NCI-H1417 treated with DMSO at 0.1 percent for 48 hours (cell line): ENCODE measurements around the gene SPOP.

Experiments
- DNase-seq: peaks from one replicate; lab custom pipeline; 2025; lab: John Stamatoyannopoulos, UW

Gene SPOP

GRCh38 chr17:49585422-49586027 lies 92.4 kb downstream of the SPOP start:
- no peak for DNase-seq

- DNase-seq: no peak
These were observed 94.0 kb downstream of the SPOP start for GRCh38 chr17:49583889-49584288.

- DNase-seq: no peak
These were observed 94.7 kb downstream of the SPOP start for GRCh38 chr17:49583226-49583625.

GRCh38 chr17:49582789-49583188 lies 95.1 kb downstream of the SPOP start:
- no peak for DNase-seq

- DNase-seq: no peak
These were observed 95.7 kb downstream of the SPOP start for GRCh38 chr17:49582055-49582722.

GRCh38 chr17:49581648-49581998 lies 96.3 kb downstream of the SPOP start:
- DNase-seq: no peak

GRCh38 chr17:49580981-49581647 lies 96.8 kb downstream of the SPOP start:
- DNase-seq: no peak

GRCh38 chr17:49580055-49580721 lies 97.7 kb downstream of the SPOP start:
- no peak for DNase-seq

GRCh38 chr17:49579522-49579921 lies 98.4 kb downstream of the SPOP start:
- DNase-seq: no peak

GRCh38 chr17:49578952-49579500 lies 98.9 kb downstream of the SPOP start:
- no peak for DNase-seq

- DNase-seq: no peak
These were observed 99.5 kb downstream of the SPOP start for GRCh38 chr17:49578414-49578813.

- no peak for DNase-seq
These were observed 99.9 kb downstream of the SPOP start for GRCh38 chr17:49577963-49578362.

- no peak for DNase-seq
These were observed 100.3 kb downstream of the SPOP start for GRCh38 chr17:49577650-49577934.

- no peak for DNase-seq
These were observed 100.8 kb downstream of the SPOP start for GRCh38 chr17:49576917-49577649.

- no peak for DNase-seq
These were observed 101.6 kb downstream of the SPOP start for GRCh38 chr17:49576088-49576916.

- no peak for DNase-seq
These were observed 102.2 kb downstream of the SPOP start, which contains the start of gene NXPH3 for GRCh38 chr17:49575679-49576087. NXPH3 (plus strand) TSS chr17:49575871; CDS start chr17:49576220, 349 bp downstream.

GRCh38 chr17:49574945-49575678 lies 102.8 kb downstream of the SPOP start:
- no peak for DNase-seq

GRCh38 chr17:49574323-49574781 lies 103.5 kb downstream of the SPOP start:
- no peak for DNase-seq

- DNase-seq: no peak
These were observed 104.2 kb downstream of the SPOP start for GRCh38 chr17:49573510-49574322.
